IMR-90 (cell line): ENCODE measurements around the gene TNFRSF1B. TPM values are rescaled to one million over a fixed set of nuclear protein-coding genes. Genes with fewer than 3 reads are reported as not detected.

Experiments
- ATAC-seq: fragments of 200-7000 bp; cut with Tn5 transposase; 2 replicates; pipeline ENCODE4 v1.9.1; 2020; ENCODE audit warnings: low read depth, mild to moderate bottlenecking, moderate library complexity
- BruUV-seq: library from RNA; stranded (reverse); fragments of 400-500 nt; replicated peaks from 2 replicates; lab custom pipeline; 2021; lab: Mats Ljungman, UMichigan
- CTCF ChIA-PET: fragments of 300-600 bp; formaldehyde crosslinking; extraction: SDS; loops from one replicate; lab custom pipeline; 2021; ENCODE audit warnings: antibody characterized with exemption; lab: Yijun Ruan, JAX
- POLR2A ChIA-PET: fragments of 300-600 bp; sonication (Branson Sonifier 250); formaldehyde crosslinking; loops from one replicate; lab custom pipeline; 2022; ENCODE audit warnings: antibody characterized with exemption; ENCODE audit not compliant: unreplicated experiment; lab: Charles Lee
- DNase-seq: peaks from one replicate; pipeline ENCODE4 v3.0.0; 2013
- H2AFZ ChIP-seq: replicated peaks from 2 replicates; pipeline ENCODE3; 2013; ENCODE audit warnings: low read length, mild to moderate bottlenecking; ENCODE audit not compliant: poor library complexity
- H2AK5ac ChIP-seq: 2 replicates; pipeline ENCODE4 v1.6.1; 2013; ENCODE audit warnings: low read depth, low read length, inconsistent platforms
- H2AK9ac ChIP-seq: replicated peaks from 2 replicates; pipeline ENCODE3; 2013; ENCODE audit warnings: mild to moderate bottlenecking, low read depth, low read length, moderate library complexity; ENCODE audit not compliant: poor library complexity
- H2BK120ac ChIP-seq: 2 replicates; pipeline ENCODE4 v1.6.1; 2013; ENCODE audit warnings: low read depth, low read length, inconsistent platforms
- H2BK15ac ChIP-seq: 3 replicates; pipeline ENCODE4 v1.6.1; 2013; ENCODE audit warnings: low read depth, low read length, inconsistent platforms
- H2BK20ac ChIP-seq: 2 replicates; pipeline ENCODE4 v1.6.1; 2013; ENCODE audit warnings: low read depth, mild to moderate bottlenecking, inconsistent platforms, low read length, moderate library complexity
- H2BK5ac ChIP-seq: 2 replicates; pipeline ENCODE4 v1.6.1; 2013; ENCODE audit warnings: mild to moderate bottlenecking, low read depth, low read length, inconsistent platforms; ENCODE audit not compliant: poor library complexity, severe bottlenecking
- H3K14ac ChIP-seq: replicated peaks from 2 replicates; pipeline ENCODE4 v1.6.1; 2013; ENCODE audit warnings: low read depth, low read length, inconsistent platforms
- H3K18ac ChIP-seq: 2 replicates; pipeline ENCODE4 v1.6.1; 2013; ENCODE audit warnings: low read depth, low read length, control low read depth
- H3K23ac ChIP-seq: 2 replicates; pipeline ENCODE4 v1.6.1; 2013; ENCODE audit warnings: low read depth, low read length, inconsistent platforms
- H3K27ac ChIP-seq: 2 replicates; pipeline ENCODE4 v1.5.1; 2013; ENCODE audit warnings: mild to moderate bottlenecking, control low read depth, low read length; ENCODE audit not compliant: insufficient read depth
- H3K27me3 ChIP-seq: 2 replicates; pipeline ENCODE4 v1.6.1; 2013; ENCODE audit warnings: low read length; ENCODE audit not compliant: control insufficient read depth, insufficient read depth
- H3K36me3 ChIP-seq: 2 replicates; pipeline ENCODE4 v1.6.1; 2013; ENCODE audit warnings: low read length, mixed read lengths; ENCODE audit not compliant: control insufficient read depth, insufficient read depth
- H3K4ac ChIP-seq: 2 replicates; pipeline ENCODE4 v1.6.1; 2013; ENCODE audit warnings: low read depth, low read length, inconsistent platforms
- H3K4me1 ChIP-seq: 2 replicates; pipeline ENCODE4 v1.6.1; 2013; ENCODE audit warnings: low read length, mixed read lengths; ENCODE audit not compliant: control insufficient read depth, insufficient read depth
- H3K4me2 ChIP-seq: 2 replicates; pipeline ENCODE4 v1.6.1; 2013; ENCODE audit warnings: low read depth, mild to moderate bottlenecking, control low read depth, low read length, moderate library complexity
- H3K4me3 ChIP-seq: 2 replicates; pipeline ENCODE4 v1.5.1; 2013; ENCODE audit warnings: low read depth, mild to moderate bottlenecking, control low read depth, low read length, moderate library complexity; ENCODE audit not compliant: insufficient read depth
- H3K56ac ChIP-seq: 2 replicates; pipeline ENCODE4 v1.6.1; 2013; ENCODE audit warnings: low read length, inconsistent platforms; ENCODE audit not compliant: insufficient read depth; ENCODE audit errors: extremely low read depth
- H3K79me1 ChIP-seq, 2 experiments: 2 replicates each; pipeline ENCODE4 v1.6.1; 2013; ENCODE audit warnings: low read length in 2 of 2, inconsistent platforms in 1 of 2, low read depth in 1 of 2
- H3K9ac ChIP-seq: 2 replicates; pipeline ENCODE4 v1.6.1; 2013; ENCODE audit warnings: low read depth, low read length, control low read depth
- H3K9me1 ChIP-seq: 2 replicates; pipeline ENCODE4 v1.6.1; 2013; ENCODE audit warnings: low read length, inconsistent platforms; ENCODE audit not compliant: insufficient read depth
- H3K9me3 ChIP-seq: 2 replicates; pipeline ENCODE4 v1.6.1; 2013; ENCODE audit warnings: low read length; ENCODE audit not compliant: control insufficient read depth, insufficient read depth
- H4K20me1 ChIP-seq: 2 replicates; pipeline ENCODE4 v1.6.1; 2013; ENCODE audit warnings: low read length, inconsistent platforms; ENCODE audit not compliant: insufficient read depth
- H4K5ac ChIP-seq: 2 replicates; pipeline ENCODE4 v1.6.1; 2013; ENCODE audit warnings: mild to moderate bottlenecking, low read depth, low read length, control low read depth
- H4K8ac ChIP-seq, 2 experiments: 2 replicates each; pipeline ENCODE4 v1.6.1; 2013; ENCODE audit warnings: low read depth in 2 of 2, low read length in 2 of 2, control low read depth in 1 of 2, inconsistent platforms in 1 of 2
- H4K91ac ChIP-seq: 2 replicates; pipeline ENCODE4 v1.6.1; 2013; ENCODE audit warnings: low read depth, low read length, inconsistent platforms; ENCODE audit not compliant: insufficient read depth
- CEBPB ChIP-seq: IDR thresholded peaks from 2 replicates; pipeline ENCODE4 v1.6.1; 2012; ENCODE audit warnings: low read depth, low read length, improper control_type of control experiment
- CTCF ChIP-seq: conservative IDR thresholded peaks from 2 replicates; pipeline ENCODE4 v1.5.1; 2012; ENCODE audit warnings: mild to moderate bottlenecking, low read depth, low read length, improper control_type of control experiment
- RCOR1 ChIP-seq: IDR thresholded peaks from 2 replicates; pipeline ENCODE4 v1.6.1; 2012; ENCODE audit warnings: mild to moderate bottlenecking, low read length, improper control_type of control experiment; ENCODE audit not compliant: insufficient replicate concordance
- WGBS, 2 experiments: methylation state at CpG; one replicate each; pipeline versions ENCODE4 v1.1.5 to v1.1.7; 2013; ENCODE audit warnings: missing lambda C conversion rate in 2 of 2; ENCODE audit not compliant: insufficient read length in 1 of 2; ENCODE audit errors: extremely low coverage in 2 of 2; 5-methylcytosine and 5-hydroxymethylcytosine counted together
- dilution Hi-C: fragments of 300-500 bp; cut with HindIII; formaldehyde crosslinking; loops from one replicate; pipeline ENCODE4 v1.14.3; 2018; ENCODE audit warnings: low sequenced_read_pairs; ENCODE audit not compliant: unreplicated experiment
- in situ Hi-C: fragments of 300-500 bp; cut with MboI; formaldehyde crosslinking; loops from 3 replicates; pipeline ENCODE4 v1.14.3; 2019; ENCODE audit warnings: low sequenced_read_pairs, inconsistent platforms, mixed read lengths
- intact Hi-C: fragments of 100-400 bp; cut with micrococcal nuclease; formaldehyde crosslinking; loops from 2 replicates; pipeline ENCODE4 v1.10.0; 2022
- polyA plus RNA-seq, 3 experiments: library from polyadenylated mRNA; depleted of rRNA; stranded (reverse); fragments of >200 nt; gene quantifications; 2 replicates each; pipeline ENCODE4 v1.2.3, GENCODE V29; 2012; ENCODE audit warnings: low replicate concordance in 1 of 3
- total RNA-seq: library from RNA; depleted of rRNA; stranded (reverse); fragments of >200 nt; gene quantifications from 2 replicates; pipeline ENCODE4 v1.2.3, GENCODE V29; 2012

The TNFRSF1B gene
- total and polyA plus RNA-seq, 2 of the 4 experiments (the other 2 are of a cell fraction) = 4.3 to 8.9 TPM

DNA sequence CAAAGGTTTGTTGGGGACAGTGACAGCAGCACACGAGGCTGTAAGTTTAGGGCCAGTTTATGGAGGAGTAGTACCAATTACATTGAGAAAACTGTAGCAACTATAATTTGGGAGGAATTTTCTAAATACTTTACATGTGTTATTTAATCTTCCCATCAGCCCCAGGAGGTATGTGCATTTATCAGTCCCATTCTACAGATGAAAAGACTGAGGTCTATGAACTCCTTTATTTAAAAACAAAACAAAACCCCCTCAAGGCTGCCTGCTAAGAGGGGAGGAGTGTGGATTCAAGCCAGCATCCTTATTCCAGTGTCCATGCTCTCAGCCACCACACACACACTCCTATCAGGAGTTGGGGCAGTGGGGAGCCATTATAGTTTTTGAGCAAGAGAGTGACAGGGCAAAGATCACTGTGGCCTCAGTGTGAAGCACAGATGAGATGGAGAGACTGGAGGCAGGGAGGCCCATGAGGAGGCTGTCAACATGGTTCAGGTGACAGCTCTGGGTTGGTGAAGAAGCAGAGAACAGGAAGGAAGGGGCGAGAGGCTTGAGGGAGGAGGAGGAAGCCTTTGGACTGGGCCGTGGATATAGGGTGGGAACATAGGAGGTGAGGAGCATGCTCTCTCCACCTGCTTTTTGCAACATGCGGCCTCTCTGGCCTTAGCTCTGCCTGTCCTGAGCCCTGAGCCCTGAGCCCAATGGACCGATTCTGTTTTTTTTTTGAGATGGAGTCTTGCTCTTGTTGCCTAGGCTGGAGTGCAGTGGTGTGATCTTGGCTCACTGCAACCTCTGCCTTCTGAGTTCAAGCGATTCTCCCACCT is 9.7 kb downstream of the TNFRSF1B start:
- no peak for ATAC-seq

More for the DNA sequence above, 9.7 kb downstream of the TNFRSF1B start:
- no peaks in the 10 kb centered on the region for H4K20me1 ChIP-seq
- DNase-seq = no peak
- H3K18ac ChIP-seq = no peak overlapping the region
- no peak overlapping the region for H3K23ac ChIP-seq
- H2BK15ac ChIP-seq = 0 out of 3 replicates have a peak overlapping the region, but pooled peaks have one; percentile 9
- peaks cover 6 to 13% of the 10 kb centered on the region in 2 experiments; a peak in 1 of 4 replicates for H3K79me1 ChIP-seq
- dilution Hi-C loops = no loop called here
- CTCF ChIA-PET = no interaction called here
- no peaks in the 10 kb centered on the region for H3K27me3 ChIP-seq
- H4K8ac ChIP-seq = no peak overlapping the region
- no peak overlapping the region for H2AK9ac ChIP-seq
- H2BK120ac ChIP-seq = peak overlapping the region; percentile 13; the same call in 1 of the 2 replicates
- no peak overlapping the region for H3K4me2 ChIP-seq
- POLR2A ChIA-PET = no interaction called here
- H2BK20ac ChIP-seq = no peak overlapping the region
- no peak overlapping the region for H3K4me3 ChIP-seq
- no peak overlapping the region for H3K27ac ChIP-seq
- H3K4me1 ChIP-seq = peaks cover 29% of the 10 kb centered on the region
- H3K56ac ChIP-seq = no peak overlapping the region
- H3K9ac ChIP-seq = no peak overlapping the region
- 0 out of 2 replicates have a peak overlapping the region, but pooled peaks have one; percentile 25 for H4K5ac ChIP-seq
- H3K36me3 ChIP-seq = no peaks in the 10 kb centered on the region
- intact Hi-C loops = no loop called here
- in situ Hi-C loops = no loop called here
- H2AK5ac ChIP-seq = 0 out of 2 replicates have a peak overlapping the region, but pooled peaks have one; percentile 24
- H3K14ac ChIP-seq = 0 out of 2 replicates have a peak overlapping the region, but pooled peaks have one; percentile 14
- peaks cover 11% of the 10 kb centered on the region for H3K9me1 ChIP-seq
- no peak overlapping the region for H2AFZ ChIP-seq
- no peak overlapping the region for H2BK5ac ChIP-seq
- no TSS peak for BruUV-seq
- H3K9me3 ChIP-seq = no peaks in the 10 kb centered on the region
- H3K4ac ChIP-seq = peak overlapping the region; percentile 22; the same call in 1 of the 2 replicates
- no peak overlapping the region for H4K91ac ChIP-seq
- TF ChIP-seq RCOR1 = no peak
- no peak for TF ChIP-seq CTCF
- TF ChIP-seq CEBPB = no peak
- 100% methylated on average over 1 of the region's 6 CpGs; no CpG with 5 or more reads in 1 of the 2 experiments for WGBS, 2 experiments
